ENCODE measurements around the gene MVB12A. TPM values are rescaled to one million over a fixed set of nuclear protein-coding genes. Genes with fewer than 3 reads are reported as not detected.

MVB12A gene
- total and polyA plus RNA-seq, 10 of the 15 experiments (the other 5 are each of a cell fraction or from before 2014, with no cell fraction given), result 1.2 to 47.6 (median 26.3) TPM

- in situ Hi-C loops (cut with MboI), result loop anchor here (5.0 kb wide), 2 partner anchors 71 to 121 kb away; no protein-coding TSS in a partner anchor
- H3K9me3 ChIP-seq (replicated peaks; ENCODE audit: control insufficient read depth, insufficient read depth, low read length), result no peaks in the 10 kb centered on the region
- no TSS peak for BruUV-seq (replicated peaks)
- no peaks in the 10 kb centered on the region for H3K79me2 ChIP-seq (ENCODE audit: control insufficient read depth, insufficient read depth, low read length)
- H3K4me1 ChIP-seq (ENCODE audit: control insufficient read depth, insufficient read depth, low read length), result peaks cover 22% of the 10 kb centered on the region
- H2AFZ ChIP-seq (ENCODE audit: control insufficient read depth, low read depth, low read length), result peak overlapping the region; percentile 95
- peak overlapping the region; percentile 61; the same call in 1 of the 2 replicates for H3K27ac ChIP-seq (ENCODE audit: control insufficient read depth, insufficient read depth)
- SMC1A ChIA-PET (ENCODE audit: uncharacterized antibody, unreplicated experiment), result interaction anchor here (0.8 to 0.9 kb wide), 2 partner anchors 16 to 75 kb away, joined by 3 to 5 read pairs; no protein-coding TSS in a partner anchor
- CTCF ChIA-PET, result interaction anchor here (0.6 to 6.0 kb wide), 9 partner anchors 41 to 406 kb away, joined by 3 to 36 read pairs (median 3); partner anchors contain the start of gene CCDC194
- intact Hi-C loops (cut with micrococcal nuclease; ENCODE audit: unreplicated experiment), result no loop called here
- RAD21 ChIA-PET (ENCODE audit: unreplicated experiment), result no interaction called here
- no peak for DNase-seq (ENCODE audit: low read depth, low spot score)
- peak overlapping the region; percentile 61; the same call in 1 of the 2 replicates for H3K9ac ChIP-seq (ENCODE audit: control insufficient read depth, insufficient read depth, low read length)
- FAIRE-seq, result no peak
- no peak for ATAC-seq
- H4K20me1 ChIP-seq (ENCODE audit: control insufficient read depth, insufficient read depth), result no peaks in the 10 kb centered on the region
- POLR2A ChIA-PET, result interaction anchor here (1.2 to 1.4 kb wide), 2 partner anchors 80 to 121 kb away, joined by 3 read pairs; no protein-coding TSS in a partner anchor
- peak overlapping the region; percentile 99 for H3K4me2 ChIP-seq (ENCODE audit: control insufficient read depth, insufficient read depth)
- H3K4me3 ChIP-seq, result peak overlapping the region; percentile 80; the same call in 1 of the 2 replicates
- 67% methylated on average over 25 of the region's 25 CpGs for WGBS (ENCODE audit: insufficient coverage, insufficient replicate concordance, low lambda C conversion rate, missing lambda C conversion rate)
- no peaks in the 10 kb centered on the region for H3K36me3 ChIP-seq (ENCODE audit: control insufficient read depth in 2 of 2, insufficient read depth in 2 of 2, low read length in 1 of 2)
- no peaks in the 10 kb centered on the region for H3K27me3 ChIP-seq (replicated peaks in 1 of 2; ENCODE audit: control insufficient read depth in 2 of 2, insufficient read depth in 2 of 2, low read length in 1 of 2)
- TF ChIP-seq SUPT20H (IDR thresholded peaks at IDR 0.05; ENCODE audit: borderline replicate concordance, control insufficient read depth, low read depth, low read length) (no peak), ZNF384 (IDR thresholded peaks at IDR 0.05; ENCODE audit: borderline replicate concordance, low read depth, low read length) (no peak), RB1 (IDR thresholded peaks at IDR 0.05; ENCODE audit: borderline replicate concordance) (no peak), RAD51 (IDR thresholded peaks at IDR 0.05) (no peak), KDM1A (IDR thresholded peaks at IDR 0.05; ENCODE audit: borderline replicate concordance) (no peak), MXI1 (IDR thresholded peaks at IDR 0.05; ENCODE audit: low read depth, low read length) (no peak), ZNF592 (IDR thresholded peaks at IDR 0.05) (no peak), MEF2A (IDR thresholded peaks at IDR 0.05; ENCODE audit: insufficient read depth, low read depth, low read length) (no peak), CREM (IDR thresholded peaks at IDR 0.05; ENCODE audit: low read depth) (no peak), HDGF (IDR thresholded peaks at IDR 0.05) (no peak)
- TF ChIP-seq, protein P1, sequence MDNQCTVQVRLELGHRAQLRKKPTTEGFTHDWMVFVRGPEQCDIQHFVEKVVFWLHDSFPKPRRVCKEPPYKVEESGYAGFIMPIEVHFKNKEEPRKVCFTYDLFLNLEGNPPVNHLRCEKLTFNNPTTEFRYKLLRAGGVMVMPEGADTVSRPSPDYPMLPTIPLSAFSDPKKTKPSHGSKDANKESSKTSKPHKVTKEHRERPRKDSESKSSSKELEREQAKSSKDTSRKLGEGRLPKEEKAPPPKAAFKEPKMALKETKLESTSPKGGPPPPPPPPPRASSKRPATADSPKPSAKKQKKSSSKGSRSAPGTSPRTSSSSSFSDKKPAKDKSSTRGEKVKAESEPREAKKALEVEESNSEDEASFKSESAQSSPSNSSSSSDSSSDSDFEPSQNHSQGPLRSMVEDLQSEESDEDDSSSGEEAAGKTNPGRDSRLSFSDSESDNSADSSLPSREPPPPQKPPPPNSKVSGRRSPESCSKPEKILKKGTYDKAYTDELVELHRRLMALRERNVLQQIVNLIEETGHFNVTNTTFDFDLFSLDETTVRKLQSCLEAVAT (IDR thresholded peaks at IDR 0.05), result no peak
- TF ChIP-seq, protein P2, sequence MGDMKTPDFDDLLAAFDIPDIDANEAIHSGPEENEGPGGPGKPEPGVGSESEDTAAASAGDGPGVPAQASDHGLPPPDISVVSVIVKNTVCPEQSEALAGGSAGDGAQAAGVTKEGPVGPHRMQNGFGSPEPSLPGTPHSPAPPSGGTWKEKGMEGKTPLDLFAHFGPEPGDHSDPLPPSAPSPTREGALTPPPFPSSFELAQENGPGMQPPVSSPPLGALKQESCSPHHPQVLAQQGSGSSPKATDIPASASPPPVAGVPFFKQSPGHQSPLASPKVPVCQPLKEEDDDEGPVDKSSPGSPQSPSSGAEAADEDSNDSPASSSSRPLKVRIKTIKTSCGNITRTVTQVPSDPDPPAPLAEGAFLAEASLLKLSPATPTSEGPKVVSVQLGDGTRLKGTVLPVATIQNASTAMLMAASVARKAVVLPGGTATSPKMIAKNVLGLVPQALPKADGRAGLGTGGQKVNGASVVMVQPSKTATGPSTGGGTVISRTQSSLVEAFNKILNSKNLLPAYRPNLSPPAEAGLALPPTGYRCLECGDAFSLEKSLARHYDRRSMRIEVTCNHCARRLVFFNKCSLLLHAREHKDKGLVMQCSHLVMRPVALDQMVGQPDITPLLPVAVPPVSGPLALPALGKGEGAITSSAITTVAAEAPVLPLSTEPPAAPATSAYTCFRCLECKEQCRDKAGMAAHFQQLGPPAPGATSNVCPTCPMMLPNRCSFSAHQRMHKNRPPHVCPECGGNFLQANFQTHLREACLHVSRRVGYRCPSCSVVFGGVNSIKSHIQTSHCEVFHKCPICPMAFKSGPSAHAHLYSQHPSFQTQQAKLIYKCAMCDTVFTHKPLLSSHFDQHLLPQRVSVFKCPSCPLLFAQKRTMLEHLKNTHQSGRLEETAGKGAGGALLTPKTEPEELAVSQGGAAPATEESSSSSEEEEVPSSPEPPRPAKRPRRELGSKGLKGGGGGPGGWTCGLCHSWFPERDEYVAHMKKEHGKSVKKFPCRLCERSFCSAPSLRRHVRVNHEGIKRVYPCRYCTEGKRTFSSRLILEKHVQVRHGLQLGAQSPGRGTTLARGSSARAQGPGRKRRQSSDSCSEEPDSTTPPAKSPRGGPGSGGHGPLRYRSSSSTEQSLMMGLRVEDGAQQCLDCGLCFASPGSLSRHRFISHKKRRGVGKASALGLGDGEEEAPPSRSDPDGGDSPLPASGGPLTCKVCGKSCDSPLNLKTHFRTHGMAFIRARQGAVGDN (IDR thresholded peaks at IDR 0.05), result no peak
Measured at GRCh38 chr19:17468302-17469091, 48.6 kb downstream of the MVB12A start.
